Activated CD4-positive, alpha-beta T cell treated with anti-CD3 and anti-CD28 coated beads, Interleukin-2, Interleukin-4, amounts not matched to agents 100 ng/mL and 50 ng/mL, durations not matched to agents 16 hours and 8 hours (primary cell): ENCODE results near the gene TMPRSS6.

Experiments
- DNase-seq: peaks from one replicate; pipeline ENCODE4 v3.0.0-alpha.2; 2020; ENCODE audit warnings: low spot score

The TMPRSS6 gene

GRCh38 chr22:37109242-37109917, at the start of gene TMPRSS6:
Gene TMPRSS6 (minus strand): TSS chr22:37109713. CDS start chr22:37103417, 6,296 bp downstream.
- no peak for DNase-seq

- DNase-seq: no peak
These were observed 49.4 kb upstream of the TMPRSS6 start for GRCh38 chr22:37158963-37159290.

- no peak for DNase-seq
These were observed 48.2 kb upstream of the TMPRSS6 start for GRCh38 chr22:37157516-37158285.

GRCh38 chr22:37156686-37157435, 47.3 kb upstream of the TMPRSS6 start:
- no peak for DNase-seq

- DNase-seq: no peak
These were observed 46.5 kb upstream of the TMPRSS6 start for GRCh38 chr22:37155971-37156370.

GRCh38 chr22:37154925-37155712, 45.6 kb upstream of the TMPRSS6 start:
- DNase-seq: peak; percentile 76

- DNase-seq: no peak
These were observed 44.4 kb upstream of the TMPRSS6 start for GRCh38 chr22:37153901-37154300.

- DNase-seq: no peak
These were observed 41.9 kb upstream of the TMPRSS6 start for GRCh38 chr22:37151401-37151800.

GRCh38 chr22:37150701-37151100, 41.2 kb upstream of the TMPRSS6 start:
- no peak for DNase-seq

- no peak for DNase-seq
These were observed 39.5 kb upstream of the TMPRSS6 start for GRCh38 chr22:37148742-37149665.

- DNase-seq: no peak
These were observed 38.6 kb upstream of the TMPRSS6 start for GRCh38 chr22:37148031-37148651.

- no peak for DNase-seq
These were observed 37.9 kb upstream of the TMPRSS6 start for GRCh38 chr22:37147186-37147990.

GRCh38 chr22:37146507-37147180, 37.1 kb upstream of the TMPRSS6 start:
- no peak for DNase-seq

- no peak for DNase-seq
These were observed 36.5 kb upstream of the TMPRSS6 start for GRCh38 chr22:37146051-37146385.

GRCh38 chr22:37145180-37146050, 35.9 kb upstream of the TMPRSS6 start:
- no peak for DNase-seq

GRCh38 chr22:37144180-37144554, 34.7 kb upstream of the TMPRSS6 start:
- no peak for DNase-seq

GRCh38 chr22:37141971-37142370, 32.5 kb upstream of the TMPRSS6 start:
- DNase-seq: no peak

GRCh38 chr22:37141476-37141875, 32.0 kb upstream of the TMPRSS6 start:
- no peak for DNase-seq
